Heart left ventricle (tissue), 16 donors: ENCODE measurements around the gene TMED6. TPM values are rescaled to one million over a fixed set of nuclear protein-coding genes. Genes with fewer than 3 reads are reported as not detected.

ENCODE experiments used
- ATAC-seq, 4 donors: fragments of 200-7000 bp; cut with Tn5 transposase; one replicate each; pipeline ENCODE4 v1.9.1; 2020 to 2022; ENCODE audit warnings: moderate library complexity in 4 of 4, mild to moderate bottlenecking in 3 of 4, moderate number of reproducible peaks in 1 of 4
- DNase-seq, 5 donors: peaks; one replicate each; pipeline ENCODE4 v3.0.0-alpha.2; 2020
- H3K27ac ChIP-seq, 12 donors: fragments of 200-600 bp; sonication (generic) in 4 of 12; one replicate each; pipeline versions ENCODE4 v1.5.0 to v1.8.0; 2016 to 2022; ENCODE audit warnings: mild to moderate bottlenecking in 2 of 12
- H3K27me3 ChIP-seq, 9 donors: fragments of 200-600 bp; sonication (generic) in 2 of 9; one replicate each; pipeline versions ENCODE4 v1.5.1 to v1.8.0; 2016 to 2022; ENCODE audit warnings: mild to moderate bottlenecking in 3 of 9
- H3K36me3 ChIP-seq, 9 donors: fragments of 200-600 bp; sonication (generic) in 2 of 9; one replicate each; pipeline versions ENCODE4 v1.5.0 to v1.8.0; 2018 to 2022; ENCODE audit warnings: mild to moderate bottlenecking in 2 of 9
- H3K4me1 ChIP-seq, 12 donors: fragments of 200-600 bp; sonication (generic) in 4 of 12; one replicate each; pipeline versions ENCODE4 v1.5.0 to v1.8.0; 2016 to 2022; ENCODE audit warnings: mild to moderate bottlenecking in 3 of 12
- H3K4me3 ChIP-seq, 12 donors: fragments of 200-600 bp; sonication (generic) in 4 of 12; one replicate each; pipeline versions ENCODE4 v1.5.0 to v1.8.0; 2017 to 2022; ENCODE audit warnings: mild to moderate bottlenecking in 9 of 12, moderate library complexity in 4 of 12
- H3K9me3 ChIP-seq, 12 donors: fragments of 200-600 bp; sonication (generic) in 4 of 12; one replicate each; pipeline versions ENCODE4 v1.5.0 to v1.8.0; 2016 to 2022; ENCODE audit warnings: mild to moderate bottlenecking in 1 of 12
- POLR2A ChIP-seq, 2 donors: fragments of 450-650 bp; IDR thresholded peaks; one replicate each; pipeline ENCODE4 v1.6.1; 2017; ENCODE audit warnings: antibody characterized with exemption in 2 of 2, mild to moderate bottlenecking in 2 of 2, moderate library complexity in 2 of 2
- WGBS, 4 donors: extraction: QIAGEN DNeasy Blood & Tissue Kit in 2 of 4; methylation state at CpG; one replicate each; pipeline versions ENCODE4 v1.1.5 to v1.1.7; 2013 to 2018; 5-methylcytosine and 5-hydroxymethylcytosine counted together
- intact Hi-C, 10 donors: fragments of 100-400 bp; cut with DNase I; formaldehyde crosslinking; loops; one replicate each; pipeline versions ENCODE4 v1.11.1 to v1.14.2; 2022
- polyA plus RNA-seq, 2 donors: library from polyadenylated mRNA; stranded (reverse); fragments of 200-250 nt; gene quantifications; one replicate each; pipeline ENCODE4 v1.2.3, GENCODE V29; 2013
- total RNA-seq, 9 donors: library from RNA; depleted of rRNA in 2 of 9; stranded (reverse); fragments of >200 nt in 2 of 9; fragmentation: NEBNext Ultra II Directional in 3 of 9; extraction: Animal tissue kit (Norgen Biotek cat#: 25700) in 3 of 9; gene quantifications; one replicate each; pipeline versions ENCODE4 v1.1.0 to v1.2.4, GENCODE V29; 2016 to 2023
- TF ChIP-seq, protein P1 (sequence below), 12 donors: fragments of 200-600 bp; sonication (generic) in 4 of 12; IDR thresholded peaks; one replicate each; pipeline versions ENCODE4 v1.5.0 to v1.8.0; 2018 to 2022; ENCODE audit warnings: antibody characterized with exemption in 12 of 12, mild to moderate bottlenecking in 5 of 12
- donor health status: ischemic (EF 13 %, LVEDD 7.1; RV severe dilation, severe dysfunction).
- donor health status: healthy with polysubstance abuse.
- donor health status: DM: no; HTN: yes; CAD: no.
- donor health status: DM: no; HTN: no; CAD: no.
- donor health status: ischemic (EF 25% LVEDD 6.9; RV normal size, moderate dysfunction).
- donor health status: ischemic (EF 25% LVEDD 5.7; RV mildly dilated, moderate dysfunction).
- donor health status: healthy.
- donor health status: DM: yes; HTN: yes; CAD: no.
- donor health status: ischemic (EF 35%, LVEDD 5.7; RV mildly dilated, moderate dysfunction).
- donor health status: nonischemic (EF 11% LVEDD 7.7; RV severe dilation, severe dysfunction).
- donor health status: DM: yes; HTN: yes; CAD: no.
- donor health status: PGD.
- donor health status: ischemic (EF 29% LVEDD 5.4; RV normal size, mild dysfunction).
- donor health status: nonischemic (EF 23%, LVEDD 6.1; RV moderate dilation, normal function).

The TMED6 gene
- total and polyA plus RNA-seq, 11 donors, result 0.08 to 0.76 (median 0.56) TPM; not detected in 8

DNA sequence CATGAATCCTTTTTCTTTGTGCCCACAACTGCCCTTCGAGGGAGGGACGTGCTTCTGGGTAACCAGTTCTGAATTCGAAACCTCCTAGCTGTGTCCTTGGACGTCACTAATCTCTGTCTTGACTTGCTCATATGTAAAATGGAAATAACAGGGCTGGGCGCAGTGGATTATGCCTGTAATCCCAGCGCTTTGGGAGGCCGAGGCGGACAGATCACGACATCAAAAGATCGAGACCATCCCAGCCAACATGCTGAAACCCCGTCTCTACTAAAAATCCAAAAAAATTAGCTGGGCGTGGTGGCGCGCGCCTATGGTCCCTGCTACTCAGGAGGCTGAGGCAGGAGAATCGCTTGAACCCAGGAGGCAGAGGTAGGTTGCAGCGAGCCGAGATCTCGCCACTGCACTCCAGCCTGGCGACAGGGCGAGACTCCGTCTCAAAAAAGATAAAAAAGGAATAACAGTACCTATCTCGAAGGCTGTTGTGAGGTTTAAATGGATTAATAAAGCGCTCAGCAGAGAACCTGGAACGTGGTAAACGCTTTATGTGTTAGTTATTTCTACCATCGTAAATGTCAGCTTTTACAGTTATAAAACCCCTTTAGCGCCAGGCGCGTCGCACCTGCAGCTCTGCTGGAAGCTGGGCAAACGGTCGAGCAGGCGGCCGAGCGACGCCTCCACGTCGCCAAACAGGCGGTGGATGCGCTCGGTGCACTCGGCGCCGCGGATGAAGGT, 12.9 kb downstream of the TMED6 start:
- Histone ChIP-seq H3K27ac (peak overlapping the region; percentile 28 to 96 (median 92)), H3K36me3 (peaks cover 0 to 67% (median 56%) of the 10 kb centered on the region in 9 donors), H3K9me3 (no peaks in the 10 kb centered on the region), H3K4me3 (peak overlapping the region; percentile 69 to 100 (median 88)), H3K27me3 (no peaks in the 10 kb centered on the region), H3K4me1 (peaks cover 7 to 33% (median 26%) of the 10 kb centered on the region in 12 donors)
- TF ChIP-seq, protein P1, sequence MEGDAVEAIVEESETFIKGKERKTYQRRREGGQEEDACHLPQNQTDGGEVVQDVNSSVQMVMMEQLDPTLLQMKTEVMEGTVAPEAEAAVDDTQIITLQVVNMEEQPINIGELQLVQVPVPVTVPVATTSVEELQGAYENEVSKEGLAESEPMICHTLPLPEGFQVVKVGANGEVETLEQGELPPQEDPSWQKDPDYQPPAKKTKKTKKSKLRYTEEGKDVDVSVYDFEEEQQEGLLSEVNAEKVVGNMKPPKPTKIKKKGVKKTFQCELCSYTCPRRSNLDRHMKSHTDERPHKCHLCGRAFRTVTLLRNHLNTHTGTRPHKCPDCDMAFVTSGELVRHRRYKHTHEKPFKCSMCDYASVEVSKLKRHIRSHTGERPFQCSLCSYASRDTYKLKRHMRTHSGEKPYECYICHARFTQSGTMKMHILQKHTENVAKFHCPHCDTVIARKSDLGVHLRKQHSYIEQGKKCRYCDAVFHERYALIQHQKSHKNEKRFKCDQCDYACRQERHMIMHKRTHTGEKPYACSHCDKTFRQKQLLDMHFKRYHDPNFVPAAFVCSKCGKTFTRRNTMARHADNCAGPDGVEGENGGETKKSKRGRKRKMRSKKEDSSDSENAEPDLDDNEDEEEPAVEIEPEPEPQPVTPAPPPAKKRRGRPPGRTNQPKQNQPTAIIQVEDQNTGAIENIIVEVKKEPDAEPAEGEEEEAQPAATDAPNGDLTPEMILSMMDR (IDR thresholded peaks at IDR 0.05), result no peak
- intact Hi-C loops, result loop anchor here in 2 of 10 donors (1.0 to 2.0 kb wide), 2 partner anchors 8 to 28 kb away; partner anchors contain the start of genes PDF (in 1 of the 2) and VPS4A (in 1 of the 2)
- no peak for ATAC-seq
- WGBS, 4 donors, result 18 to 31% (median 22%) methylated on average over 33 to 46 of the region's 46 CpGs
- DNase-seq, result peak in 1 of 5 donors; percentile 17

DNA sequence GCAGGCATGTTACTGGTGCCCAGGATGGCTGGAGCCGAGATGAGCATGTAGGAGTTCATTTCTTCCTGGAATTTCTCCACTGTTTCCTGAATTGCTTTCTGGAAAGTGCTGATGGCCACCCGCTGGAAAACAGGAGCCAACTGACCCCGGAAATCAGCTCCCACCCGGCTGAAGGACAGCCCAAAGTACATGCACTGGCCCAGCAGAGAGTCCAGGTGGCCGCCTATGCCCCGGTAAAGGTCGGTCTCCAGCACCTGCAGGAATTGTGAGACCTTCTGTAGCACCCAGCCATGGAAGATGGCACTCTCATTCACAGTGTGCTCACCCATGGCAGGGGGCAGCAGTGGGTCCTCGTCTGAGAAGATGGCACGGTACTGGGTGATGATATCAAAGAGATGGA, 16.9 kb downstream of the TMED6 start:
- peak in 1 of 5 donors; percentile 20 for DNase-seq
- H3K9me3 ChIP-seq, result no peaks in the 10 kb centered on the region
- intact Hi-C loops, result no loop called here
- H3K36me3 ChIP-seq, result peaks cover 0 to 60% (median 51%) of the 10 kb centered on the region in 9 donors
- ATAC-seq, result no peak
- no peak overlapping the region for H3K4me3 ChIP-seq
- H3K4me1 ChIP-seq, result peaks cover 5 to 31% (median 26%) of the 10 kb centered on the region in 12 donors
- no peaks in the 10 kb centered on the region for H3K27me3 ChIP-seq
- no peak for TF ChIP-seq POLR2A (IDR thresholded peaks at IDR 0.05)
- TF ChIP-seq, protein P1 (IDR thresholded peaks at IDR 0.05), result no peak
- WGBS, 4 donors, result 91 to 94% (median 93%) methylated on average over 9 of the region's 9 CpGs
- no peak overlapping the region for H3K27ac ChIP-seq

DNA sequence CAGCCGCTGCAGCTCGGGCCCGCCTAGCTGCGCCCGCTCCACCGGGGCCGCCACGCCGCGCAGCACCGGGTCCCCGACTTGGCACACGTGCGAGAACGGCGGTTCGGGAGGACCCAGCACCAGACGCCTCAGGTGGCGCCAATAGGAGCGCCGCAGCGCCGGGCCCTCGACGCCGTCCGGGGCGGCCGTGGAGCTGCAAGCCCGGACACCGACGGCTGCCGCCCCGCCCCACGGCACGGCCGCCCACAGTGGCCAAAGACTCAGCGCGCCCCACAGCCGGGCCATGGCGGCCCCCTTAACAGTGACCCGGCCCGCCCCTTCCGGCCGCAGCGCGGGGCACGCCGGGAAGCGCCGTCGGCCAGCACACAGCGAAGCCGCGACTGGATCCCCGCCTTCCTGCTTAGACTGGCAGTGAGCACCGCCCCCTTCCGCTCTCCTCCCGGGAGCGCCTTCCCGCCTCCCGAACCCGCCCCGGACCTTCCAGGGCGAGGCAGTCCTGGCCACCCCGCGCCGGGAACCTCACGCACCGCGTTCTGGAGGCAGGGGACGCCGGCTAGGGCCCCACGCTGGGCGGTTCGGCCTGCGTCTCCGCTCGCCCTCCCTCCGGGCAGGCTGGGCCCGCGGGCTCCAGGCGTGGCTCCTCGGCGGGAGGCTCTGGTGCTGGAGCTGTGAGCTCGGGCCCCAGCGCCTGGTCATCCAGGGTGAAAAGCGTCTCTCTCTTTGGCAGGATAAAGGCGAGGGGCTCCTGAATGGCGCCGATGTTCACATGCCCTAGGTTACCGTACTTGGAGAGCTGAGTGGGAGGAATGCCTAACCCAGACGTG, 21.1 kb downstream of the TMED6 start, which contains the start of gene PDF:
TSS of gene PDF (minus strand) at position 303 of the 824 bp plus-strand sequence. CDS start at position 285, 18 bp downstream.
- 0 to 1% (median 0%) methylated on average over 6 to 93 of the region's 93 CpGs for WGBS, 4 donors
- Histone ChIP-seq H3K27me3 (no peaks in the 10 kb centered on the region), H3K4me3 (peak within 1 kb of the TSS; percentile 61 to 98 (median 91)), H3K9me3 (no peaks in the 10 kb centered on the region), H3K4me1 (peaks cover 3 to 52% (median 36%) of the 10 kb centered on the region in 12 donors), H3K36me3 (peaks cover 0 to 72% (median 63%) of the 10 kb centered on the region in 9 donors), H3K27ac (peak within 1 kb of the TSS; percentile 61 to 98 (median 90))
- TF ChIP-seq POLR2A (IDR thresholded peaks at IDR 0.05), result peak in 1 of 2 donors; percentile 79
- TF ChIP-seq, protein P1 (IDR thresholded peaks at IDR 0.05), result peak in 2 of 12 donors; percentile 14 to 22
- peak; percentile 96 for DNase-seq
- ATAC-seq, result peak; percentile 96 to 99 (median 97)
- intact Hi-C loops, result loop anchor here in 1 of 10 donors (1.0 kb wide), 1 partner anchor 9 kb away; the partner anchor contains the start of genes COG8 and NIP7
